Measurements from ENCODE around the gene ERBB3. TPM values are rescaled to one million over a fixed set of nuclear protein-coding genes. Genes with fewer than 3 reads are reported as not detected.
"Not testable (repeated sequence)": the region's sequence is repeated elsewhere in the genome, so short reads cannot be mapped to it uniquely, and the experiment has no call there.

ERBB3 gene
- total RNA-seq, 6 experiments from 2014 or later = 39.1 to 139 (median 66.9) TPM

GRCh38 chr12:56062996-56063395 lies 17.0 kb upstream of the ERBB3 start:
- no peak for ATAC-seq
- Histone ChIP-seq H3K27ac (no peak overlapping the region), H3K4me3 (no peak overlapping the region), H3K9me3 (no peaks in the 10 kb centered on the region), H3K36me3 (no peaks in the 10 kb centered on the region), H3K27me3 (no peaks in the 10 kb centered on the region), H3K4me1 (no peaks in the 10 kb centered on the region)
- intact Hi-C loops (cut with DNase I) = no loop called here
- DNase-seq = no peak
- TF ChIP-seq CTCF (IDR thresholded peaks at IDR 0.05) (no peak), POLR2A (IDR thresholded peaks at IDR 0.05) (no peak)

- no peak for ATAC-seq
- Histone ChIP-seq H3K27ac (no peak overlapping the region), H3K9me3 (no peaks in the 10 kb centered on the region), H3K4me3 (no peak overlapping the region), H3K4me1 (no peaks in the 10 kb centered on the region), H3K36me3 (no peaks in the 10 kb centered on the region), H3K27me3 (no peaks in the 10 kb centered on the region)
- no peak for DNase-seq
- intact Hi-C loops (cut with DNase I) = no loop called here
- WGBS (ENCODE audit: insufficient coverage, low coverage, low lambda C conversion rate, missing lambda C conversion rate) = 91% methylated on average over 4 of the region's 4 CpGs
- TF ChIP-seq CTCF (IDR thresholded peaks at IDR 0.05) (no peak), POLR2A (IDR thresholded peaks at IDR 0.05) (no peak)
These were observed 8.3 kb upstream of the ERBB3 start for GRCh38 chr12:56071648-56072047.

- whole genome bisulfite sequencing (ENCODE audit: insufficient coverage, low coverage, low lambda C conversion rate, missing lambda C conversion rate) = 94% methylated on average over 5 of the region's 5 CpGs
- peaks cover 0 to 9% (median 0%) of the 10 kb centered on the region in 4 donors for H3K4me1 ChIP-seq
- H3K9me3 ChIP-seq = no peaks in the 10 kb centered on the region
- no peak overlapping the region for H3K4me3 ChIP-seq
- no peak overlapping the region for H3K27ac ChIP-seq
- H3K36me3 ChIP-seq = no peaks in the 10 kb centered on the region
- DNase-seq = no peak
- intact Hi-C loops (cut with DNase I) = no loop called here
- no peak for ATAC-seq
- TF ChIP-seq CTCF (IDR thresholded peaks at IDR 0.05) (no peak), POLR2A (IDR thresholded peaks at IDR 0.05) (no peak)
- H3K27me3 ChIP-seq = no peaks in the 10 kb centered on the region
These were observed 5.6 kb upstream of the ERBB3 start for GRCh38 chr12:56074396-56074795.

GRCh38 chr12:56077966-56078365 lies 2.0 kb upstream of the ERBB3 start:
- H3K4me3 ChIP-seq; DNase-seq; H3K27me3 ChIP-seq; H3K36me3 ChIP-seq; ATAC-seq; intact Hi-C loops (cut with DNase I); H3K9me3 ChIP-seq: not testable (repeated sequence)
- Histone ChIP-seq H3K27ac (peak overlapping the region in 1 of 3 donors; percentile 93), H3K4me1 (peaks cover 0 to 20% (median 1%) of the 10 kb centered on the region in 4 donors)
- 78% methylated on average over 6 of the region's 9 CpGs for WGBS (ENCODE audit: insufficient coverage, low coverage, low lambda C conversion rate, missing lambda C conversion rate)

DNA sequence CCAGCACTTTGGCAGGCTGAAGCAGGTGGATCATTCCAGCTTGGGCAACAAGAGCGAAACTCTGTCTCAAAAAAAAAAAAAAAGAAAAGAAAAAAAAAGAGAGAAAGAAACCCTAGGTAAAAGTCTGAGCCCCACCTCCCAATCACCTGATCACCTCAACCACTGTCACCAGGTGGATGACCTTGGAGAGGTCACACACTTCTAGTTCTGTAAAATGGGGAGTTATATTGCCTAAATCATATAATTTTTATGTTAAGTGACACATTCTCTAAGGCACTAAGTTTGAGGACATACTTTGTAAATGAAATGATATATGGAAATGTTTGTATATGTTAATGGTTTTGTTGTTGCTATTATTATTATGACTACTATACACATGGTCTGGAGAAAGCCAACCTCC lies 1.5 kb upstream of the ERBB3 start:
- ATAC-seq (no peak), DNase-seq (no peak)
- Histone ChIP-seq H3K4me1 (peaks cover 0 to 24% (median 3%) of the 10 kb centered on the region in 4 donors), H3K9me3 (no peaks in the 10 kb centered on the region), H3K36me3 (peaks cover 0 to 2% (median under 1%) of the 10 kb centered on the region in 4 donors), H3K4me3 (peak overlapping the region in 1 of 3 donors; percentile 90), H3K27ac (peak overlapping the region in 1 of 3 donors; percentile 93), H3K27me3 (no peaks in the 10 kb centered on the region)
- WGBS (ENCODE audit: insufficient coverage, low coverage, low lambda C conversion rate, missing lambda C conversion rate) = 50% methylated on average over 1 of the region's 1 CpG
- intact Hi-C loops (cut with DNase I) = no loop called here
- TF ChIP-seq POLR2A (IDR thresholded peaks at IDR 0.05) (no peak), CTCF (IDR thresholded peaks at IDR 0.05) (no peak)

Data from right lobe of liver (tissue), 6 donors.